GM08714 (cell line): ENCODE results near the gene ARL8B.
"Not testable (repeated sequence)": the region's sequence is repeated elsewhere in the genome, so short reads cannot be mapped to it uniquely, and the experiment has no call there.

Source experiments
- H3K4me3 ChIP-seq: fragments of 200-500 bp; sonication (Bioruptor generic); 2 replicates; pipeline ENCODE4 v1.5.1; 2014; ENCODE audit warnings: mild to moderate bottlenecking, low read length, inconsistent platforms
- ZNF274 ChIP-seq: IDR thresholded peaks from 2 replicates; pipeline ENCODE4 v1.6.1; 2012; ENCODE audit warnings: mild to moderate bottlenecking, low read depth, low read length

ARL8B gene

GRCh38 chr3:5098346-5098745 lies 23.7 kb upstream of the ARL8B start:
- no peak for TF ChIP-seq ZNF274
- H3K4me3 ChIP-seq = no peak overlapping the region

GRCh38 chr3:5102532-5102931 lies 19.6 kb upstream of the ARL8B start:
- H3K4me3 ChIP-seq = no peak overlapping the region
- TF ChIP-seq ZNF274 = no peak

- no peak for TF ChIP-seq ZNF274
- H3K4me3 ChIP-seq = no peak overlapping the region
These were observed 18.3 kb upstream of the ARL8B start for GRCh38 chr3:5103743-5104142.

DNA sequence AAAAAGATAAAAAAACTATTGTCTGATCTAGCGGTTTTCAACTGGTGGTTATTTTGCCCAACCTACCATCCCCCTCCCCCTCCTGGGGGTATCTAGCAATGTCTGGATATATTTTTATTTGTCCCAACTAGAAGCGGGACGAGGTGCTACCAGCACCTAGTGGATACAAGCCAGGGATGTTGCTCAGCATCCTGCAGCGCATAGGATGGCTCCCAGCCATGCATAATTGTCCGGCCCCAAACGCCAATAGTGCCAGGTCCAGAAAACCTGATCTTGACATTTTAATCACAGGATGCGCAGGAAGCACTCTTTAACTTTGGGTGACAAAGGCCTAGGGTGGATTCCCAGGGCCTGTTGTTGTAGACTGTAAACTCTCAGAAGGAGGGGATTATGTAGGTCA lies 17.0 kb upstream of the ARL8B start:
- no peak overlapping the region for H3K4me3 ChIP-seq
- TF ChIP-seq ZNF274 = no peak

DNA sequence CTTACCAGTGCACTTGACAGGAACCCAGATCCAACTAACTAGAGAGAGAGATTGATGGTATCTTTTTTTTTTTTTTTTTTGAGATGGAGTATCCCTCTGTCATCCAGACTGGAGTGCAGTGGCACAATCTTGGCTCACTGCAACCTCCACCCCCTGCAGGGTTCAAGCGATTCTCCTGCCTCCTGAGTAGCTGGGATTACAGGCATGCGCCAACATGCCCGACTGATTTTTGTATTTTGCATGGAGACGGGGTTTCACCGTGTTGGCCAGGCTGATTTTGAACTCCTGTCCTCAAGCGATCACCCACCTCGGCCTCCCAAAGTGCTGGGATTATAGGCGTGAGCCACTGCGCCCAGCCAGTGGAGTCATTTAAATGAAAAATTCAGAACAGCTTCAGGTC lies 15.7 kb upstream of the ARL8B start:
- H3K4me3 ChIP-seq = not testable (repeated sequence)

DNA sequence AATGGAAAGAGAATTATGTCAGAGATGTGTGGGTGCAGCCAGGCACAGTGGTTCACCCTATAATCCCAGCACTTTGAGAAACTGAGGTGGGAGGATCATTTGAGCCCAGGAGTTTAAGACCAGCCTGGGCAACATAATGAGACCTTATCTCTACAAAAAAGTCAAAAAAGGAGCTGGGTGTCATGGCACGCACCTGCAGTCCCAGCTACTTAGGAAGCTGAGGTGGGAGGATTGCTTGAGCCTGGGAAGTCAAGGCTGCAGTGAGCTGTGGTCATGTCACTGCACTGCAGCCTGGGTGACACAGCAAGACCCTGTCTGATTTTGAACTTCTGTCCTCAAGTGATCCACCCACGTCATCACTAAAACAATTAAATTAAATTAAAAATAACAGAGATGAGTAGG lies 15.2 kb upstream of the ARL8B start:
- H3K4me3 ChIP-seq = not testable (repeated sequence)

GRCh38 chr3:5110337-5110736 lies 11.8 kb upstream of the ARL8B start:
- TF ChIP-seq ZNF274 = no peak
- H3K4me3 ChIP-seq = no peak overlapping the region

GRCh38 chr3:5112043-5112442 lies 10.0 kb upstream of the ARL8B start:
- H3K4me3 ChIP-seq = no peak overlapping the region
- TF ChIP-seq ZNF274 = no peak

DNA sequence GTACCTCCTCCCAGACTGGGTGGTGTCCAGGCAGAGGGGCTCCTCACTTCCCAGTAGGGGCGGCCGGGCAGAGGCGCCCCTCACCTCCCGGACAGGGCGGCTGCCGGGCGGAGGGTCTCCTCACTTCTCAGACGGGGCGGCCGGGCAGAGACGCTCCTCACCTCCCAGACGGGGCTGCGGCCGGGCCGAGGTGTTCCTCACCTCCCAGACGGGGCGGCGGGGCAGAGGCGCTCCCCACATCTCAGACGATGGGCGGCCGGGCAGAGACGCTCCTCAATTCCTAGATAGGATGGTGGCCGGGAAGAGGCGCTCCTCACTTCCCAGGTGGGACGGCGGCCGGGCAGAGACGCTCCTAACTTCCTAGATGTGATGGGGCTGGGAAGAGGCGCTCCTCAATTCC lies 8.4 kb upstream of the ARL8B start:
- H3K4me3 ChIP-seq = not testable (repeated sequence)

- TF ChIP-seq ZNF274 = no peak
- no peak overlapping the region for H3K4me3 ChIP-seq
These were observed 6.5 kb upstream of the ARL8B start for GRCh38 chr3:5115506-5116162.

DNA sequence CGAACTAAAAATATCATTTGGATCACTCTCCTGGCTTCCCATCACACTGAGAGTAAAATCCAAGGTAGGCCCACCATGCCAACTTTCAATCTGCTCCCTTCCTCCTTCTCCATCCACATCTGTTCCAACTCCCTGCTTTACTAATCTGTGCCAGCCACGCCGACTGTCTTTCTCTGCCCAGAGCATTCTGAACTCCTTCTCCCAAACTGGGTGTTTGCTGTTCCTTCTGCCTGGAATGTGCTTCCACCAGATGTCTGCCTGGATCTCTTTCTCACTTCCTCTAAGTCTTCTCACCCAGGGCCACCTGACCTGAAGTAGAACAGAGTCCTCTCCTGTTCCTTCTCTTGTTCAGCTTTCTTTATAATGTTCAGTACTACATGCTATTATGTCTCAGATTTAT lies 5.6 kb upstream of the ARL8B start:
- TF ChIP-seq ZNF274 = no peak
- H3K4me3 ChIP-seq = no peak overlapping the region

DNA sequence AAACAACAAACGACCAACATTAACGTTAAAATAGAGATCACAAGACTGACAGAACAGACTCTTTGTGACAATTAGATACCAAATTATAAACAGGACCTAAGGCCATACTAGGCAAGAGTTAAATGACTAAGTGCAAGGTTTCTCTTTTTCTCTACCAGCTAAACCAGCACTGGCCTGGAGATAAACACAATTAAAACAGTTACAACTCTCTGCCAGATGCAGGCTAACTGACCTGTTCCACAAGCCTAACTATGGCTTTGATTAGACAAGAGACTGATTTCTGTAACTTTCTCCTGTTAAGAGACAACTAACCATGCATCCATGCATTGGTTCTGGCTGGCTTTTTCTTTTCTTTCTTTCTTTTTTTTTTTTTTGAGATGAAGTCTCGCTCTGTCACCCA lies 1.6 kb upstream of the ARL8B start:
- TF ChIP-seq ZNF274 = no peak
- no peak overlapping the region for H3K4me3 ChIP-seq

GRCh38 chr3:5122741-5123706 lies 932 bp downstream of the ARL8B start:
- peak overlapping the region; percentile 96 for H3K4me3 ChIP-seq
- no peak for TF ChIP-seq ZNF274

DNA sequence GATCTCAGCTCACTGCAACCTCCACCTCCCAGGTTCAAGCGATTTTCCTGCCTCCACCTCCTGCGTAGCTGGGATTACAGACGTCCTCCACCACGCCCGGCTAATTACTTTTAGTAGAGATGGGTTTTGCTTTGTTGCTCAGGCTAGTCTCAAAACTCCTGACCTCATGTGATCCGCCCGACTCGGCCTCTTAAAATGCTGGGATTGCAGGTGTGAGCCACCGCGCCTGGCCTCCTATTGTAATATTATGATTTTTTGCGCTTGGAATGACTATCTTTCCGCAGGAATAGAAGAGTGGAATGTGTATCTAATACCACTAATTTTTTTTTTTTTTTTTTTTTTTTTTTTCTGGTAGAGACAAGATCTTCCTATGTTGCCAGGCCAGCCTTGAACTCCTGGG lies 1.8 kb downstream of the ARL8B start:
- no peak for TF ChIP-seq ZNF274
- H3K4me3 ChIP-seq = peak overlapping the region; percentile 96

DNA sequence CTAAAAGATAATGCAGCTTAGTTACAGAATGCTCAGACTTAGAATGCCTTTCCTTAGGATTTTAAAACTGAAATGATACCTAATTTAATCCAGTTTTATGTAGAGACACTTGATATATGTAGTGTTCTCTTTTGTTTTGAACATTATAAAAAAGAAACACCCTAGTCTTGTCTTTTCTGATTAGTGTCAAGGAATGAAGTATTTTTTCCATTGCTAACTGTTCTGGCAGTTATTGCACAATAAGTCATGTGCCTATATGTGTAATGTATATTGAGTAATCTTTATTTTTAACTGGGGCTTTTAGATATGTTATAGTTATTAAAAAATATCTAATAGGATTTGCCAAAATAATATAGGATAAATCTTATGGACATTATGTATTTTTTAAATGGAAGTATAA lies 4.5 kb downstream of the ARL8B start:
- no peak for TF ChIP-seq ZNF274
- no peak overlapping the region for H3K4me3 ChIP-seq

DNA sequence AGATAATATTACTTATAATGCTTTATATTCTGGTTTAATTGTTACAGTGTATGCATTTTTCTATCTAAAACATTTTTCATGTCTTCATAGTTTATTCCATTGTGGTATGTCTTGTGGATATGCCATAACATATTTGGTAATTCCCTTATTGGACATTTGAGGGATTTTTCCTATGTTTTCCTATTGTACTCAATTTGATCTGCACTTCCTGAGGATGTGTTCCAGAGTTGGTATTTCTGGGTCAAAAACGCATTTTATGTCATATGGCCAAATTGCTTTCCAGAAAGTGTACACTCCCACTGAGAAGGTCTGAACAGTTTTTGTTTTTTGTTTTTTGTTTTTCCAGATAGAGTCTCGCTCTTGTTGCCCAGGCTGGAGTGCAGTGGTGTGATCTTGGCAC lies 6.8 kb downstream of the ARL8B start:
- TF ChIP-seq ZNF274 = no peak
- no peak overlapping the region for H3K4me3 ChIP-seq
